Naive thymus-derived CD8-positive, alpha-beta T cell (primary cell): Measurements from ENCODE around the gene PDE4B. TPM values are rescaled to one million over a fixed set of nuclear protein-coding genes. Genes with fewer than 3 reads are reported as not detected.
A peak's percentile ranks its signal among the peaks of the same experiment; 100 is the strongest.

Experiments used
- ATAC-seq, 2 donors: fragments of 150-1000 bp; cut with Tn5 transposase in 1 of 2; sonication (Bioruptor Pico), chemical (Tn5 transposase) in 1 of 2; 1 replicate in 1 of 2; 2 replicates in 1 of 2; pipeline ENCODE4 v1.10.0; 2021; ENCODE audit warnings: mild to moderate bottlenecking in 2 of 2, moderate library complexity in 2 of 2
- POLR2A ChIA-PET: fragments of 350-600 bp; sonication (Branson Sonifier 250); formaldehyde crosslinking; loops from one replicate; lab custom pipeline; 2021; ENCODE audit warnings: antibody characterized with exemption; lab: Charles Lee
- DNase-seq, 10 donors: peaks; one replicate each; pipeline versions ENCODE4 v3.0.0 to v3.0.0-alpha.2; 2020 to 2022
- H3K27ac Mint-ChIP-seq, 10 donors: one replicate each; pipeline ENCODE4 v1.8.0; 2020 to 2022; ENCODE audit warnings: mild to moderate bottlenecking in 10 of 10, mixed read lengths in 10 of 10, moderate library complexity in 4 of 10, inconsistent platforms in 1 of 10
- H3K27me3 Mint-ChIP-seq, 5 donors: one replicate each; pipeline ENCODE4 v1.8.0; 2021 to 2022; ENCODE audit warnings: mixed read lengths in 5 of 5
- H3K36me3 Mint-ChIP-seq, 3 donors: one replicate each; pipeline ENCODE4 v1.8.0; 2020 to 2022; ENCODE audit warnings: mixed read lengths in 3 of 3, mild to moderate bottlenecking in 2 of 3, inconsistent platforms in 1 of 3
- H3K4me1 Mint-ChIP-seq, 4 donors: one replicate each; pipeline ENCODE4 v1.8.0; 2021 to 2022; ENCODE audit warnings: mixed read lengths in 4 of 4
- H3K4me3 Mint-ChIP-seq, 10 donors: one replicate each; pipeline ENCODE4 v1.8.0; 2020 to 2022; ENCODE audit warnings: mild to moderate bottlenecking in 10 of 10, mixed read lengths in 10 of 10, moderate library complexity in 6 of 10, inconsistent platforms in 1 of 10
- H3K9me3 Mint-ChIP-seq, 9 donors: one replicate each; pipeline ENCODE4 v1.8.0; 2020 to 2022; ENCODE audit warnings: mixed read lengths in 9 of 9, mild to moderate bottlenecking in 3 of 9, inconsistent platforms in 1 of 9, moderate library complexity in 1 of 9
- polyA plus RNA-seq, 3 donors: library from polyadenylated mRNA; unstranded; fragments of 300-500 nt; fragmentation: Illumina TruSeq; gene quantifications; one replicate each; pipeline ENCODE4 v1.2.3, GENCODE V29; 2021
- total RNA-seq, 8 experiments: library from RNA in 2 of 8; stranded (reverse) in 2 of 8; gene quantifications; one replicate each; pipeline ENCODE4 v1.2.3 and lab custom pipeline; 2021 to 2026

PDE4B gene
- total and polyA plus RNA-seq, 5 experiments from 2014 or later = 27.4 to 35.2 (median 31.9) TPM

- ATAC-seq (no peak), DNase-seq (no peak)
- Mint-ChIP-seq H3K36me3 (no peaks in the 10 kb centered on the region), H3K27ac (no peak overlapping the region), H3K4me1 (peaks cover 8 to 17% (median 11%) of the 10 kb centered on the region in 4 donors), H3K4me3 (no peak overlapping the region), H3K9me3 (peaks cover 0 to 5% (median 0%) of the 10 kb centered on the region in 9 donors), H3K27me3 (peaks cover 2 to 19% (median 4%) of the 10 kb centered on the region in 5 donors)
- POLR2A ChIA-PET = no interaction called here
Measured at GRCh38 chr1:66210635-66211244, 418.0 kb downstream of the PDE4B start.

DNA sequence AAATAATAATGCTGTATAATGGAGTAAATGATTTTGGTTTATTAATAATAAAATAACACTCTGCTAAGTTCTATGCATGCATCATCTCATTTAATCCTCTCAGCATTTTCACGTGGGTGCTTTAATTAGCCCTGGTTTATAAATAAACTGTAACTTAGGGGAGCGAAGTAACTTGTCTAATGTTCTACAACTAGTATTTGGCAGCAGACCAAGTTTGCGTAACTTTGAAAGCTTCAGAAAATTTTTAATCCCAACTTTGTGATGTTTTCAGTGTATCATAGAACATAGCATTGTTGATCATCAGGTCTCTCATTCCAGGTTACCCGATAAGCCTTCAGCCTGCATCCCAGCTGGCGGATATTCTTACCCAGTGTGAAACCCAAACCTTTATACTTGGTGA, 418.8 kb downstream of the PDE4B start:
- DNase-seq (no peak), ATAC-seq (no peak)
- Mint-ChIP-seq H3K4me3 (no peak overlapping the region), H3K27me3 (peaks cover 2 to 12% (median 3%) of the 10 kb centered on the region in 5 donors), H3K36me3 (no peaks in the 10 kb centered on the region), H3K9me3 (peaks cover 0 to 5% (median 0%) of the 10 kb centered on the region in 9 donors), H3K4me1 (peaks cover 8 to 17% (median 11%) of the 10 kb centered on the region in 4 donors), H3K27ac (no peak overlapping the region)
- POLR2A ChIA-PET = no interaction called here

GRCh38 chr1:66213491-66213890, 420.8 kb downstream of the PDE4B start:
- H3K27ac Mint-ChIP-seq = no peak overlapping the region

DNA sequence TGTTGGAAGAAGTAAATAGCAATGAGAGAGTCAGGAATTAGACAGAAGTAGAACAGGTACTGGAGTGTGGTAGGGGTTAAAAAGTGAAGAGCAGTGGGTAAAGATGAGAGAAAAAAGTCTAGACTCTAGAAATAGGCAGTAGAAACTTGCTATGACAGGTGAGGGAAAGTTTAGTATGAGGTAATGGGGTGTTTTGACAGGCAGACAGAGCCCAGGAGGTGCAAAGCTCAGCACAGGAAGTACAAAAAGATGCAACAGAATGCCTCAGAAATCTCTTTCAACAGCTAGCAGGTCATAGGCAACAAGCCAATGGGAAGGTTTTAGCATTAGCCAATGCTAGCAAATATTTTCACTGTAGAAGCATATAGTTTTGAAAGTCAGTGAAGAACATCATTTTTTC, 422.2 kb downstream of the PDE4B start:
- Mint-ChIP-seq H3K27me3 (peaks cover 0 to under 1% (median 0%) of the 10 kb centered on the region in 5 donors), H3K27ac (peak overlapping the region; percentile 5 to 90 (median 62)), H3K36me3 (no peaks in the 10 kb centered on the region), H3K9me3 (peaks cover 0 to 2% (median 0%) of the 10 kb centered on the region in 9 donors), H3K4me1 (peaks cover 8 to 17% (median 11%) of the 10 kb centered on the region in 4 donors), H3K4me3 (peak overlapping the region in 3 of 10 donors; percentile 1 to 35 (median 2))
- peak; percentile 98 for ATAC-seq
- POLR2A ChIA-PET = no interaction called here
- peak in 8 of 10 donors; percentile 12 to 71 (median 43) for DNase-seq

More at GRCh38 chr1:66213491-66213890, 420.8 kb downstream of the PDE4B start:
- DNase-seq (no peak), ATAC-seq (no peak)
- Mint-ChIP-seq H3K4me3 (no peak overlapping the region), H3K4me1 (peaks cover 8 to 17% (median 11%) of the 10 kb centered on the region in 4 donors), H3K27me3 (peaks cover 0 to 8% (median 3%) of the 10 kb centered on the region in 5 donors), H3K9me3 (peaks cover 0 to 5% (median 0%) of the 10 kb centered on the region in 9 donors), H3K36me3 (no peaks in the 10 kb centered on the region)
- POLR2A ChIA-PET = no interaction called here

GRCh38 chr1:66217021-66217420, 424.3 kb downstream of the PDE4B start:
- POLR2A ChIA-PET = no interaction called here
- Mint-ChIP-seq H3K27ac (no peak overlapping the region), H3K9me3 (peaks cover 0 to 2% (median 0%) of the 10 kb centered on the region in 9 donors)

GRCh38 chr1:66217561-66217960, 424.9 kb downstream of the PDE4B start:
- H3K27ac Mint-ChIP-seq = no peak overlapping the region
- H3K4me3 Mint-ChIP-seq = no peak overlapping the region
- POLR2A ChIA-PET = no interaction called here

More at GRCh38 chr1:66217021-66217420, 424.3 kb downstream of the PDE4B start:
- no peaks in the 10 kb centered on the region for H3K27me3 Mint-ChIP-seq
- H3K4me3 Mint-ChIP-seq = no peak overlapping the region
- DNase-seq = no peak
- H3K4me1 Mint-ChIP-seq = peaks cover 8 to 17% (median 11%) of the 10 kb centered on the region in 4 donors
- H3K36me3 Mint-ChIP-seq = no peaks in the 10 kb centered on the region
- no peak for ATAC-seq

GRCh38 chr1:66220477-66220876, 427.8 kb downstream of the PDE4B start:
- Mint-ChIP-seq H3K27ac (no peak overlapping the region), H3K27me3 (peaks cover 3 to 10% (median 8%) of the 10 kb centered on the region in 5 donors), H3K9me3 (peaks cover 0 to 2% (median 0%) of the 10 kb centered on the region in 9 donors), H3K36me3 (peaks cover 0 to 2% (median 0%) of the 10 kb centered on the region in 3 donors), H3K4me3 (no peak overlapping the region), H3K4me1 (peaks cover 0 to 2% (median under 1%) of the 10 kb centered on the region in 4 donors)
- POLR2A ChIA-PET = no interaction called here
- DNase-seq = no peak
- ATAC-seq = no peak

More at GRCh38 chr1:66217561-66217960, 424.9 kb downstream of the PDE4B start:
- H3K9me3 Mint-ChIP-seq = peaks cover 0 to 2% (median 0%) of the 10 kb centered on the region in 9 donors
- DNase-seq (no peak), ATAC-seq (no peak)
- H3K36me3 Mint-ChIP-seq = no peaks in the 10 kb centered on the region
- peaks cover 8 to 17% (median 11%) of the 10 kb centered on the region in 4 donors for H3K4me1 Mint-ChIP-seq
- H3K27me3 Mint-ChIP-seq = no peaks in the 10 kb centered on the region

- H3K27ac Mint-ChIP-seq = peak overlapping the region in 2 of 10 donors; percentile 20 to 48
- H3K4me3 Mint-ChIP-seq = no peak overlapping the region
- POLR2A ChIA-PET = no interaction called here
- no peaks in the 10 kb centered on the region for H3K4me1 Mint-ChIP-seq
- no peaks in the 10 kb centered on the region for H3K9me3 Mint-ChIP-seq
- H3K27me3 Mint-ChIP-seq = peaks cover 3 to 10% (median 8%) of the 10 kb centered on the region in 5 donors
- peaks cover 0 to 2% (median 0%) of the 10 kb centered on the region in 3 donors for H3K36me3 Mint-ChIP-seq
- no peak for ATAC-seq
- no peak for DNase-seq
Measured at GRCh38 chr1:66223681-66224080, 431.0 kb downstream of the PDE4B start.

DNA sequence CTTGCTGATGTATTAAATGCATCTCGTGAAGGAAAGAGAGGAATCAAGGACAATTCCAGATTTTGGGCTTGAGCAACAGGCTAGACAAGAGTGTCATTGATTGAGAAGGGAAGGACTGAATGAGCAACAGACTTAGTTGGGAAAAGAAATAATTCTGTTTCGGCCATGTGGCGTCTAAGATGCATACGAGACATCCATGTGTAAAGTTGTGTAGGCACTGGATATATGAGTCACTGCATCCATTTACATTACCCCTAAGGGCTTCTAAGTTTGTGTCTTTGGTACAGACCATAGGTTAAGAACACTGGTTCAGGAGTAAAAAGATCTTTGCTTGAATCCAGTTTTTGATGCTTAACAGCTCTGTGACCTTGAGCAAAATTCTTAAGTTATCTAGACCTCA, 434.3 kb downstream of the PDE4B start:
- H3K27ac Mint-ChIP-seq = no peak overlapping the region
- H3K4me3 Mint-ChIP-seq = no peak overlapping the region
- POLR2A ChIA-PET = no interaction called here
- peaks cover 0 to 1% (median 0%) of the 10 kb centered on the region in 4 donors for H3K4me1 Mint-ChIP-seq
- no peak for ATAC-seq
- H3K9me3 Mint-ChIP-seq = no peaks in the 10 kb centered on the region
- peaks cover 0 to 2% (median 0%) of the 10 kb centered on the region in 3 donors for H3K36me3 Mint-ChIP-seq
- peaks cover 3 to 10% (median 8%) of the 10 kb centered on the region in 5 donors for H3K27me3 Mint-ChIP-seq
- no peak for DNase-seq

DNA sequence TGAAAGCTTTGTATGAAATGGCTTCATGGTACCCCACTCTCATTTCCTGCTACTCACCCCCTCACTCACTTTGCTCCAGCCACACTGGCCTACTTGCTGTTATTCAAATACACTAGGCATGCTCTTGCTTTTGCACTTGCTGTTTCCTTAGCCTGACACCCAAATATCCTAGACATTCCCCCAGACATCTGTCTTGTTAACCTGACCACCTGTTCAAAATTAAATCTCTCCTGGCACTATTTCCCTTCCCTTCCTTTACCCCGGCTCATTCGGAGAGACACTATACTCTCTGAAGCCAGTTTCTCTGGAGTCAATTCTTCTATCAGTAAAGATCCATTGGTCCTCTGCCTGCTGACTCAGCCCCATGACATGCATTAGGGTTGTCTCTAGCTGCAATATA, 435.3 kb downstream of the PDE4B start:
- ATAC-seq (no peak), DNase-seq (no peak)
- Mint-ChIP-seq H3K27me3 (peaks cover 3 to 10% (median 8%) of the 10 kb centered on the region in 5 donors), H3K4me3 (no peak overlapping the region), H3K4me1 (peaks cover 0 to 1% (median 0%) of the 10 kb centered on the region in 4 donors), H3K27ac (no peak overlapping the region), H3K36me3 (peaks cover 0 to 2% (median 0%) of the 10 kb centered on the region in 3 donors), H3K9me3 (no peaks in the 10 kb centered on the region)
- POLR2A ChIA-PET = no interaction called here

DNA sequence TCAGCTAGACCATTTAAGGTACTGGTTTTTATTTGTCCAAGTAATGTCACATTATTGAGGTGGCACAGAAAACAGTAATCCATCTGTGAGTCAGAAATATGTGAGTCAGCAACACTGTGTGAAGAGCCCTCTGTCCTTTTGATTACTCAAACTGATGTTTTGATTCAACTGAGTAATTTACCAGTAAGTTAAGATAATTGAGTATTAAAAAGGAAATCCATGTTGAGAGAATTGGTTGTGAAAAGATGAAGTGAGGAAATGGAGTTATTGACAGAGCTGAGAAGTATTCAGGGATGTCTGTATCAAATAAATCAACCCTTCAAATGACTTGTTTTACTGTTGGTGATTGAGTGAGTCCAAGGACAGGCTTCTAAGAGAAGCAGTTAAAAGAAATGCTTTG, 438.5 kb downstream of the PDE4B start:
- H3K4me3 Mint-ChIP-seq = no peak overlapping the region
- peaks cover 0 to 1% (median 0%) of the 10 kb centered on the region in 4 donors for H3K4me1 Mint-ChIP-seq
- peaks cover 0 to 4% (median 0%) of the 10 kb centered on the region in 5 donors for H3K27me3 Mint-ChIP-seq
- H3K9me3 Mint-ChIP-seq = no peaks in the 10 kb centered on the region
- no peaks in the 10 kb centered on the region for H3K36me3 Mint-ChIP-seq
- ATAC-seq (no peak), DNase-seq (no peak)
- POLR2A ChIA-PET = interaction anchor here (0.7 kb wide), 1 partner anchor 175 kb away, joined by 5 read pairs; no protein-coding TSS in a partner anchor
- no peak overlapping the region for H3K27ac Mint-ChIP-seq

- Mint-ChIP-seq H3K4me1 (peaks cover 0 to 1% (median 0%) of the 10 kb centered on the region in 4 donors), H3K27ac (no peak overlapping the region), H3K36me3 (peaks cover 0 to 4% (median 0%) of the 10 kb centered on the region in 3 donors), H3K4me3 (no peak overlapping the region), H3K9me3 (no peaks in the 10 kb centered on the region), H3K27me3 (peaks cover 0 to 7% (median 3%) of the 10 kb centered on the region in 5 donors)
- DNase-seq (no peak), ATAC-seq (no peak)
- POLR2A ChIA-PET = no interaction called here
Measured at GRCh38 chr1:66231681-66232463, 439.2 kb downstream of the PDE4B start.
